GM10248 (cell line): ENCODE measurements around the gene MROH2A.

ENCODE experiments used
- CTCF ChIA-PET: fragments of 300-600 bp; sonication (Branson Sonifier 250); formaldehyde crosslinking; extraction: SDS; loops from one replicate; lab custom pipeline; 2021; ENCODE audit warnings: antibody characterized with exemption; lab: Yijun Ruan, JAX
- POLR2A ChIA-PET: fragments of 350-650 bp; sonication (Branson Sonifier 250); formaldehyde crosslinking; extraction: SDS; loops from one replicate; lab custom pipeline; 2020; ENCODE audit warnings: antibody characterized with exemption; lab: Yijun Ruan, JAX
- DNase-seq: peaks from one replicate; pipeline ENCODE4 v3.0.0; 2012; ENCODE audit errors: extremely low spot score
- CTCF ChIP-seq: IDR thresholded peaks from 2 replicates; pipeline ENCODE4 v1.5.1; 2012; ENCODE audit warnings: mild to moderate bottlenecking, low read depth; ENCODE audit errors: extremely low read depth, missing control alignments, control extremely low read depth

Gene MROH2A

GRCh38 chr2:233807966-233808935 is 30.1 kb downstream of the MROH2A start:
- DNase-seq: no peak
- POLR2A ChIA-PET: no interaction called here
- CTCF ChIA-PET: no interaction called here
- no peak for TF ChIP-seq CTCF

- no peak for DNase-seq
- TF ChIP-seq CTCF: no peak
Measured at GRCh38 chr2:233810385-233810784, 32.3 kb downstream of the MROH2A start.

GRCh38 chr2:233811087-233811486 is 33.0 kb downstream of the MROH2A start:
- POLR2A ChIA-PET: no interaction called here
- DNase-seq: no peak
- CTCF ChIA-PET: no interaction called here

More at GRCh38 chr2:233810385-233810784, 32.3 kb downstream of the MROH2A start:
- POLR2A ChIA-PET: no interaction called here
- CTCF ChIA-PET: no interaction called here

GRCh38 chr2:233811732-233812131 is 33.6 kb downstream of the MROH2A start:
- ChIA-PET POLR2A (no interaction called here), CTCF (no interaction called here)
- no peak for TF ChIP-seq CTCF
- no peak for DNase-seq

More at GRCh38 chr2:233811087-233811486, 33.0 kb downstream of the MROH2A start:
- TF ChIP-seq CTCF: no peak

- DNase-seq: no peak
- ChIA-PET CTCF (interaction anchor here (1.3 to 1.5 kb wide), 2 partner anchors 19 to 45 kb away, joined by 3 read pairs; no protein-coding TSS in a partner anchor), POLR2A (no interaction called here)
- no peak for TF ChIP-seq CTCF
Measured at GRCh38 chr2:233813236-233814055, 35.3 kb downstream of the MROH2A start.

- no peak for TF ChIP-seq CTCF
- DNase-seq: no peak
- ChIA-PET POLR2A (no interaction called here), CTCF (interaction anchor here (0.9 to 1.3 kb wide), 3 partner anchors 10 to 18 kb away, joined by 3 to 4 read pairs (median 3); no protein-coding TSS in a partner anchor)
Measured at GRCh38 chr2:233814056-233814835, 36.1 kb downstream of the MROH2A start.
